Cardiac muscle cell (in vitro differentiated cells and primary cell): ENCODE data around the gene MESP1. TPM values are rescaled to one million over a fixed set of nuclear protein-coding genes. Genes with fewer than 3 reads are reported as not detected.

Source experiments
- DNase-seq, 2 donors: peaks; one replicate each; pipeline versions ENCODE4 v3.0.0 to v3.0.0-alpha.2; 2010 to 2017; ENCODE audit warnings: low read depth in 1 of 2, low spot score in 1 of 2
- H3K27ac ChIP-seq: fragments of 200-600 bp; sonication (generic); 2 replicates; pipeline ENCODE4 v1.5.1; 2016
- H3K27me3 ChIP-seq: fragments of 200-600 bp; sonication (generic); 2 replicates; pipeline ENCODE4 v1.6.0; 2016; ENCODE audit warnings: control low read depth
- H3K36me3 ChIP-seq: fragments of 200-600 bp; sonication (generic); 2 replicates; pipeline ENCODE4 v1.5.1; 2016; ENCODE audit warnings: control low read depth
- H3K4me1 ChIP-seq: fragments of 200-600 bp; sonication (generic); 2 replicates; pipeline ENCODE4 v1.8.1; 2017; ENCODE audit warnings: low read depth, mild to moderate bottlenecking, mixed run types
- H3K4me3 ChIP-seq: fragments of 200-600 bp; sonication (generic); 2 replicates; pipeline ENCODE4 v1.5.1; 2016; ENCODE audit warnings: mild to moderate bottlenecking
- H3K9me3 ChIP-seq: fragments of 200-600 bp; sonication (generic); 2 replicates; pipeline ENCODE4 v1.5.1; 2017; ENCODE audit warnings: low read depth, mild to moderate bottlenecking, control low read depth
- CTCF ChIP-seq: IDR thresholded peaks from 2 replicates; pipeline ENCODE4 v1.5.1; 2012; ENCODE audit warnings: low read depth, mild to moderate bottlenecking, low read length
- polyA plus RNA-seq: library from polyadenylated mRNA; unstranded; fragments of >200 nt; fragmentation: Nextera tagmentation; extraction: Ambion mirVana; gene quantifications from 2 replicates; pipeline ENCODE4 v1.2.1, GENCODE V29; 2016
- total RNA-seq: library from RNA; depleted of rRNA; stranded (reverse); fragments of >200 nt; gene quantifications from 2 replicates; pipeline ENCODE4 v1.2.3, GENCODE V29; 2016

MESP1 gene
- total and polyA plus RNA-seq, 2 experiments from 2014 or later, result 5.3 to 9.9 TPM

- H3K36me3 ChIP-seq, result no peaks in the 10 kb centered on the region
- no peak overlapping the region for H3K4me3 ChIP-seq
- no peak overlapping the region for H3K27ac ChIP-seq
- TF ChIP-seq CTCF, result no peak
- no peak for DNase-seq
- H3K27me3 ChIP-seq, result no peaks in the 10 kb centered on the region
- H3K9me3 ChIP-seq, result no peaks in the 10 kb centered on the region
- no peaks in the 10 kb centered on the region for H3K4me1 ChIP-seq
These were observed 14.6 kb upstream of the MESP1 start for GRCh38 chr15:89765694-89766093.

DNA sequence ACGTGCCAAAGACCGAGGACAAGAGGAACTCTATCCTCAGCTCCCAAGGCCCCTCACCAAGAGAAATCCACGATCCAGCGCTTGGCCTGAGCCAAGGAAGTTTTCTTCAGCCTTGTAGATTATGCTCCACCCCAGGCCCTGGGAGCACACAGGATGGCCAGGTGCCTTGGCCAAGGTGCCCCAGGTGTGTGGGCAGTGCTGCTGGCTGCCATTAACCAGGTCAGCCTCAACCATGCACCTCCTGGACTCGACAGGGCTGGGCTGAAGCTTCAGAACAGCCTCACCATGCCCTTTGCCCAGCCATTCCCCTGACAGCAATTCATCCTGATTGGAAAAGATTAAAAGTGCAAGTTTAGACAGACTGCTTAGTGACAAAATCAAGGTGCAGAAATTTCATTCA lies 10.9 kb upstream of the MESP1 start:
- Histone ChIP-seq H3K36me3 (no peaks in the 10 kb centered on the region), H3K27ac (no peak overlapping the region), H3K27me3 (no peaks in the 10 kb centered on the region), H3K9me3 (no peaks in the 10 kb centered on the region), H3K4me1 (no peaks in the 10 kb centered on the region), H3K4me3 (no peak overlapping the region)
- TF ChIP-seq CTCF, result no peak
- DNase-seq, result no peak

GRCh38 chr15:89761009-89761831 lies 10.2 kb upstream of the MESP1 start:
- no peaks in the 10 kb centered on the region for H3K27me3 ChIP-seq
- no peak for TF ChIP-seq CTCF

GRCh38 chr15:89760303-89761008 lies 9.4 kb upstream of the MESP1 start:
- peak; percentile 97 for TF ChIP-seq CTCF
- no peak overlapping the region for H3K4me3 ChIP-seq
- no peaks in the 10 kb centered on the region for H3K9me3 ChIP-seq
- H3K36me3 ChIP-seq, result no peaks in the 10 kb centered on the region
- H3K27ac ChIP-seq, result no peak overlapping the region
- H3K27me3 ChIP-seq, result no peaks in the 10 kb centered on the region
- DNase-seq, result peak; percentile 79 to 81
- H3K4me1 ChIP-seq, result no peaks in the 10 kb centered on the region

More at GRCh38 chr15:89761009-89761831, 10.2 kb upstream of the MESP1 start:
- H3K4me3 ChIP-seq, result no peak overlapping the region
- DNase-seq, result no peak
- H3K36me3 ChIP-seq, result no peaks in the 10 kb centered on the region
- H3K9me3 ChIP-seq, result no peaks in the 10 kb centered on the region
- no peak overlapping the region for H3K27ac ChIP-seq
- H3K4me1 ChIP-seq, result no peaks in the 10 kb centered on the region

- Histone ChIP-seq H3K9me3 (no peaks in the 10 kb centered on the region), H3K36me3 (no peaks in the 10 kb centered on the region), H3K4me3 (no peak overlapping the region), H3K27ac (no peak overlapping the region), H3K27me3 (no peaks in the 10 kb centered on the region), H3K4me1 (no peaks in the 10 kb centered on the region)
- TF ChIP-seq CTCF, result no peak
- no peak for DNase-seq
These were observed 8.8 kb upstream of the MESP1 start for GRCh38 chr15:89759835-89760234.
